Liver (tissue), 1 donor: ENCODE results near the gene ZNF346.

ENCODE experiments used
- TF ChIP-seq, protein P1 (sequence below): IDR thresholded peaks from 2 replicates; pipeline ENCODE4 v1.6.1; 2016; ENCODE audit warnings: antibody characterized with exemption
- TF ChIP-seq, protein P2 (sequence below): IDR thresholded peaks from 2 replicates; pipeline ENCODE4 v1.6.1; 2016; ENCODE audit warnings: antibody characterized with exemption, mild to moderate bottlenecking

DNA sequence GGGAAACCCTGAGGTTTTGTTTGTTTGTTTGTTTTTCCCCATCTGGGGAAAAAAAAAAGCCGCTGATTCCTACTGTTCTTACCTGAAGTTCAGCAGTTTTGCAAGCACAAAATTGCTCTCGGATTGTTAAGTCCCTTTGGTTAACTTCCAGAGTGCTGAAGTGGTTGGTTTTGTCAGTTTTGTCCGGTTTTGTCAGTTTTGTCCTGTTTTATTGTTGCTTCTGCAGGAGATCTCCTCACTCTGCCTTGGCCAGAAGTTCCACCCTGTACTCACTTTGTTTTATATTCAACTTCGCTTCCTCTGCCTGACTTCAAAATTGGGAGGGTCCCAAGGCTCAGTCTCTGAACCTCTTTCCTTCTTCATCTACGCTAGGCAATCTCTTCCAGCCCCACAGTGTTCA is 14.4 kb downstream of the ZNF346 start:
- TF ChIP-seq, protein P1, sequence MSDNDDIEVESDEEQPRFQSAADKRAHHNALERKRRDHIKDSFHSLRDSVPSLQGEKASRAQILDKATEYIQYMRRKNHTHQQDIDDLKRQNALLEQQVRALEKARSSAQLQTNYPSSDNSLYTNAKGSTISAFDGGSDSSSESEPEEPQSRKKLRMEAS, result no peak
- TF ChIP-seq, protein P2, sequence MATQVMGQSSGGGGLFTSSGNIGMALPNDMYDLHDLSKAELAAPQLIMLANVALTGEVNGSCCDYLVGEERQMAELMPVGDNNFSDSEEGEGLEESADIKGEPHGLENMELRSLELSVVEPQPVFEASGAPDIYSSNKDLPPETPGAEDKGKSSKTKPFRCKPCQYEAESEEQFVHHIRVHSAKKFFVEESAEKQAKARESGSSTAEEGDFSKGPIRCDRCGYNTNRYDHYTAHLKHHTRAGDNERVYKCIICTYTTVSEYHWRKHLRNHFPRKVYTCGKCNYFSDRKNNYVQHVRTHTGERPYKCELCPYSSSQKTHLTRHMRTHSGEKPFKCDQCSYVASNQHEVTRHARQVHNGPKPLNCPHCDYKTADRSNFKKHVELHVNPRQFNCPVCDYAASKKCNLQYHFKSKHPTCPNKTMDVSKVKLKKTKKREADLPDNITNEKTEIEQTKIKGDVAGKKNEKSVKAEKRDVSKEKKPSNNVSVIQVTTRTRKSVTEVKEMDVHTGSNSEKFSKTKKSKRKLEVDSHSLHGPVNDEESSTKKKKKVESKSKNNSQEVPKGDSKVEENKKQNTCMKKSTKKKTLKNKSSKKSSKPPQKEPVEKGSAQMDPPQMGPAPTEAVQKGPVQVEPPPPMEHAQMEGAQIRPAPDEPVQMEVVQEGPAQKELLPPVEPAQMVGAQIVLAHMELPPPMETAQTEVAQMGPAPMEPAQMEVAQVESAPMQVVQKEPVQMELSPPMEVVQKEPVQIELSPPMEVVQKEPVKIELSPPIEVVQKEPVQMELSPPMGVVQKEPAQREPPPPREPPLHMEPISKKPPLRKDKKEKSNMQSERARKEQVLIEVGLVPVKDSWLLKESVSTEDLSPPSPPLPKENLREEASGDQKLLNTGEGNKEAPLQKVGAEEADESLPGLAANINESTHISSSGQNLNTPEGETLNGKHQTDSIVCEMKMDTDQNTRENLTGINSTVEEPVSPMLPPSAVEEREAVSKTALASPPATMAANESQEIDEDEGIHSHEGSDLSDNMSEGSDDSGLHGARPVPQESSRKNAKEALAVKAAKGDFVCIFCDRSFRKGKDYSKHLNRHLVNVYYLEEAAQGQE, result no peak
